ENCODE measurements around the gene LRFN3. TPM values are rescaled to one million over a fixed set of nuclear protein-coding genes. Genes with fewer than 3 reads are reported as not detected.

The LRFN3 gene
- total and polyA plus RNA-seq, 2 of the 4 experiments (the other 2 are of a cell fraction), result 0.36 to 4.8 TPM

GRCh38 chr19:35915443-35915842 lies 20.7 kb upstream of the LRFN3 start:
- Histone ChIP-seq H2BK5ac (ENCODE audit: low read depth, low read length, poor library complexity, severe bottlenecking) (no peak overlapping the region), H3K14ac (replicated peaks; ENCODE audit: low read depth, low read length) (no peak overlapping the region), H3K23ac (ENCODE audit: low read depth, low read length) (no peak overlapping the region), H2BK120ac (ENCODE audit: low read depth, low read length) (no peak overlapping the region), H3K9me1 (ENCODE audit: insufficient read depth, low read length) (no peaks in the 10 kb centered on the region; the same call in 1 of the 2 replicates), H3K4me1 (ENCODE audit: control insufficient read depth, insufficient read depth, low read length) (0 out of 2 replicates have a peak, but pooled peaks cover 3% of the 10 kb centered on the region), H2AK5ac (ENCODE audit: low read depth, low read length) (no peak overlapping the region), H3K27ac (ENCODE audit: insufficient read depth, low read length) (no peak overlapping the region), H2AK9ac (replicated peaks; ENCODE audit: low read depth, low read length, poor library complexity) (no peak overlapping the region), H3K4ac (ENCODE audit: low read depth, low read length) (no peak overlapping the region), H4K8ac (ENCODE audit: low read depth in 2 of 2, low read length in 2 of 2) (no peak overlapping the region), H2AFZ (replicated peaks; ENCODE audit: low read length, poor library complexity) (no peak overlapping the region), H3K18ac (ENCODE audit: low read depth, low read length) (no peak overlapping the region), H3K9ac (ENCODE audit: low read depth, low read length) (no peak overlapping the region), H3K4me3 (ENCODE audit: insufficient read depth, low read depth, low read length) (no peak overlapping the region), H2BK20ac (ENCODE audit: low read depth, low read length) (no peak overlapping the region), H3K56ac (ENCODE audit: extremely low read depth, insufficient read depth, low read length) (no peak overlapping the region), H3K79me1 (ENCODE audit: low read depth in 1 of 2, low read length in 2 of 2) (no peaks in the 10 kb centered on the region; a peak in 1 of 4 replicates), H3K36me3 (ENCODE audit: control insufficient read depth, insufficient read depth, low read length) (no peaks in the 10 kb centered on the region), H4K91ac (ENCODE audit: insufficient read depth, low read depth, low read length) (no peak overlapping the region), H3K4me2 (ENCODE audit: low read depth, low read length) (no peak overlapping the region), H3K27me3 (ENCODE audit: control insufficient read depth, insufficient read depth, low read length) (no peaks in the 10 kb centered on the region), H3K9me3 (ENCODE audit: control insufficient read depth, insufficient read depth, low read length) (no peaks in the 10 kb centered on the region), H4K20me1 (ENCODE audit: insufficient read depth, low read length) (no peaks in the 10 kb centered on the region), H2BK15ac (ENCODE audit: low read depth, low read length) (no peak overlapping the region), H4K5ac (ENCODE audit: low read depth, low read length) (no peak overlapping the region)
- ChIA-PET CTCF (no interaction called here), POLR2A (ENCODE audit: unreplicated experiment) (no interaction called here)
- intact Hi-C loops (cut with micrococcal nuclease), result no loop called here
- in situ Hi-C loops (cut with MboI; ENCODE audit: low sequenced_read_pairs), result no loop called here
- WGBS, 2 experiments (ENCODE audit: extremely low coverage in 2 of 2, insufficient read length in 1 of 2), result no CpG with 5 or more reads among the region's 3 CpGs
- dilution Hi-C loops (cut with HindIII; ENCODE audit: low sequenced_read_pairs, unreplicated experiment), result no loop called here
- no TSS peak for BruUV-seq (replicated peaks)
- DNase-seq (no peak), ATAC-seq (ENCODE audit: low read depth) (no peak)
- no peak for TF ChIP-seq RCOR1 (IDR thresholded peaks at IDR 0.05; ENCODE audit: insufficient replicate concordance, low read length)
